Gastroesophageal sphincter (tissue), 3 donors: ENCODE data around the gene DOC2A.

Experiments used
- EP300 ChIP-seq: sonication (generic); formaldehyde crosslinking; IDR thresholded peaks from one replicate; pipeline ENCODE4 v1.6.1; 2017; ENCODE audit warnings: antibody characterized with exemption, mild to moderate bottlenecking
- POLR2A ChIP-seq, 2 donors: fragments of 450-650 bp; IDR thresholded peaks; one replicate each; pipeline ENCODE4 v1.6.1; 2017; ENCODE audit warnings: antibody characterized with exemption in 2 of 2, mild to moderate bottlenecking in 2 of 2, moderate library complexity in 1 of 2
- POLR2AphosphoS5 ChIP-seq: sonication (generic); formaldehyde crosslinking; IDR thresholded peaks from one replicate; pipeline ENCODE4 v1.6.1; 2017; ENCODE audit warnings: antibody characterized with exemption
- TF ChIP-seq, protein P1 (sequence below), 4 experiments: fragments of 200-600 bp in 2 of 4; fragments of 450-650 bp in 2 of 4; sonication (generic) in 1 of 4; IDR thresholded peaks; one replicate each; pipeline ENCODE4 v1.5.1; 2017 to 2019; ENCODE audit warnings: antibody characterized with exemption in 4 of 4, mild to moderate bottlenecking in 2 of 4, moderate library complexity in 2 of 4

DNA sequence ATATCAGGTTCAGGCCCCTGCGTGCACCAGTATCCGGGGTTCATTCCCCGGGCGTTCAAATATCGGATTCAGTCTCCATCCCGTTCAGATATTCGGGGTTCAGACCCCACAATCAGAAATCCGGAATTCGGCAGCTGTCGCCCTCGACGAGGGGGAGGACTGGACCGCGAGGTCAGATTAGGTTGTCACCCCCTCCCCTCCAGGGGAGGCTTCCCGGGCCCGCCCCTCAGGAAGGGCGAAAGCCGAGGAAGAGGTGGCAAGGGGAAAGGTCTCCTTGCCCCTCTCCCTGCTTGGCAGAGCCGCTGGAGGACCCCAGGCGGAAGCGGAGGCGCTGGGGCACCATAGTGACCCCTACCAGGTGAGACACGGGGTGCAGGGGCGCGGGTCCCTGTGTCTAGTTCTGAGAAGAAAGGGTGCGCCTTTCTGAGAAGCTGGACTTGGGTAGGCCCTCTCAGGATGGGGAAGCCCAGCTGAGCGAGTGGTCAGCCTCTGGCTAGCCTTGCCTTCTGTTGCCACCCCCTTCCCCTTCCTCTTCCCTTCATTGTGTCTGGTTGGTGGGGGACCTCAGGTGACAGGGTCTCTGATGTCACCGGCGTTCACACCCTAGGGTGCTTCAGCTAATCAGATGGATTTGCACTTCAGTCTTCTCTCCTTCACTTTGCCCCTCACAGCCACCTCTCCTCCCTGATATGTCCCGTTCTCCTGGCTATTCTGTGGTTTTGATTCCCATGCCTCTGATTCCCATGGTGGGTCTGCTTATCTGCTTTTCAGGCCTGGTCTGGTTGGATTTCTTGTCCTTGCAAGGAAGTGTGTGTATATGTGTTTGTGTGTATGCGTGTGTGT is 36.3 kb downstream of the DOC2A start:
- TF ChIP-seq POLR2A (IDR thresholded peaks at IDR 0.05) (peak in 1 of 2 donors; percentile 16), EP300 (no peak), POLR2AphosphoS5 (no peak)
- TF ChIP-seq, protein P1, sequence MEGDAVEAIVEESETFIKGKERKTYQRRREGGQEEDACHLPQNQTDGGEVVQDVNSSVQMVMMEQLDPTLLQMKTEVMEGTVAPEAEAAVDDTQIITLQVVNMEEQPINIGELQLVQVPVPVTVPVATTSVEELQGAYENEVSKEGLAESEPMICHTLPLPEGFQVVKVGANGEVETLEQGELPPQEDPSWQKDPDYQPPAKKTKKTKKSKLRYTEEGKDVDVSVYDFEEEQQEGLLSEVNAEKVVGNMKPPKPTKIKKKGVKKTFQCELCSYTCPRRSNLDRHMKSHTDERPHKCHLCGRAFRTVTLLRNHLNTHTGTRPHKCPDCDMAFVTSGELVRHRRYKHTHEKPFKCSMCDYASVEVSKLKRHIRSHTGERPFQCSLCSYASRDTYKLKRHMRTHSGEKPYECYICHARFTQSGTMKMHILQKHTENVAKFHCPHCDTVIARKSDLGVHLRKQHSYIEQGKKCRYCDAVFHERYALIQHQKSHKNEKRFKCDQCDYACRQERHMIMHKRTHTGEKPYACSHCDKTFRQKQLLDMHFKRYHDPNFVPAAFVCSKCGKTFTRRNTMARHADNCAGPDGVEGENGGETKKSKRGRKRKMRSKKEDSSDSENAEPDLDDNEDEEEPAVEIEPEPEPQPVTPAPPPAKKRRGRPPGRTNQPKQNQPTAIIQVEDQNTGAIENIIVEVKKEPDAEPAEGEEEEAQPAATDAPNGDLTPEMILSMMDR (IDR thresholded peaks at IDR 0.05), result no peak
